Uterus (tissue), 2 donors: ENCODE data around the gene PUS1.

ENCODE experiments used
- CTCF ChIP-seq, 4 experiments: fragments of 200-600 bp in 2 of 4; fragments of 450-650 bp in 2 of 4; sonication (generic) in 2 of 4; IDR thresholded peaks; one replicate each; pipeline ENCODE4 v1.5.1; 2016 to 2019; ENCODE audit warnings: antibody characterized with exemption in 4 of 4, mild to moderate bottlenecking in 2 of 4, moderate library complexity in 1 of 4
- POLR2A ChIP-seq, 2 donors: fragments of 450-650 bp; IDR thresholded peaks; one replicate each; pipeline ENCODE4 v1.6.1; 2016; ENCODE audit warnings: antibody characterized with exemption in 2 of 2, mild to moderate bottlenecking in 1 of 2, moderate library complexity in 1 of 2

GRCh38 chr12:131943876-131944275 lies 14.8 kb downstream of the PUS1 start:
- TF ChIP-seq CTCF (IDR thresholded peaks at IDR 0.05), result no peak
- TF ChIP-seq POLR2A (IDR thresholded peaks at IDR 0.05), result no peak
